ENCODE measurements around the gene RBM17. TPM values are rescaled to one million over a fixed set of nuclear protein-coding genes. Genes with fewer than 3 reads are reported as not detected.

The RBM17 gene
- total and polyA plus RNA-seq, 2 of the 13 experiments (the other 11 are each of a cell fraction or from before 2014, with no cell fraction given) = 30.7 to 77.5 TPM

DNA sequence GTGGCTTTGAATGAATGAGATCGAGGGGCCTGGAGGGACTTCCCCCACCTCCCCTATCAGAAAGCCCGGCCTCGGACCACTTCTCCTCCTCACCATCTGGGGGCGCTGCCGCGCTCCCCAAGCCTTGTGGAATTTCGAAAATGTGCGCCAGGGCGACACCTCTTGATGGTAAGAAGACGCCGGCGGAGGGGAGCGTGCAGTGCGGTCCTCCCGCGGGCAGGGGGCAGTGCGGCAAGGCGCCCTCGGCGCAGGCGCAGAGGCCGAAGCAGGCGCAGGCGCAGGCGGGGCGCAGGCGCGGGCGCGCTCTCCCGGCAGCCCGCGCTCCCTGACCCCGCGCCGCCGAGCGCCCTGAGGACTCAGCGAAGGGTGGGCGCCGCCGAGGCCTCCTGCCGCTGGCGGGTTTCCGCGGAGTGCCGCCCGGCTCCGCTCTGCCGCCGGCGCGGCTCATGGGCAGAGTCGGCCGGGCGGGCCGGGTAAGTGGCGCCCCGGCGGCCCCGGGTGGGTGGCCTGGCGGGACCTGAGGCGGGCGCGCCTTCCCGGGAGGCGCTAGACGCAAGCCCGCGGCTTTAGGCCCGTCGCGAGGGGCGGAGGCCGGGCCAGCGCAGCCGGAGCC is at the start of gene RBM17 (continued):
- TF ChIP-seq, protein P1, sequence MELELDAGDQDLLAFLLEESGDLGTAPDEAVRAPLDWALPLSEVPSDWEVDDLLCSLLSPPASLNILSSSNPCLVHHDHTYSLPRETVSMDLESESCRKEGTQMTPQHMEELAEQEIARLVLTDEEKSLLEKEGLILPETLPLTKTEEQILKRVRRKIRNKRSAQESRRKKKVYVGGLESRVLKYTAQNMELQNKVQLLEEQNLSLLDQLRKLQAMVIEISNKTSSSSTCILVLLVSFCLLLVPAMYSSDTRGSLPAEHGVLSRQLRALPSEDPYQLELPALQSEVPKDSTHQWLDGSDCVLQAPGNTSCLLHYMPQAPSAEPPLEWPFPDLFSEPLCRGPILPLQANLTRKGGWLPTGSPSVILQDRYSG (CRISPR knock-in tag; IDR thresholded peaks at IDR 0.05) = peak; percentile 78; the same call in 1 of the 2 replicates
- peak; percentile 22; the same call in 1 of the 2 replicates for TF ChIP-seq MLX (CRISPR knock-in tag; IDR thresholded peaks at IDR 0.05)
- 0 out of 2 replicates have a peak, but pooled peaks have one; percentile 60 for TF ChIP-seq SP140L (CRISPR knock-in tag; IDR thresholded peaks at IDR 0.05; ENCODE audit: borderline replicate concordance)
- TF ChIP-seq TEF (CRISPR knock-in tag; IDR thresholded peaks at IDR 0.05) = 0 out of 2 replicates have a peak, but pooled peaks have one; percentile 41
- peak; percentile 13; the same call in 1 of the 2 replicates for TF ChIP-seq ARID4A (CRISPR knock-in tag; IDR thresholded peaks at IDR 0.05; ENCODE audit: borderline replicate concordance)
- peak; percentile 35; the same call in 1 of the 3 replicates for TF ChIP-seq MXI1 (IDR thresholded peaks at IDR 0.05; ENCODE audit: borderline replicate concordance, low read depth, low read length)
- peak; percentile 65 to 66; a peak in 2 of 4 replicates for TF ChIP-seq POLR2A (IDR thresholded peaks at IDR 0.05; ENCODE audit: insufficient read depth in 1 of 2, low read depth in 2 of 2, low read length in 2 of 2)
- TF ChIP-seq JARID2 (CRISPR knock-in tag; IDR thresholded peaks at IDR 0.05; ENCODE audit: insufficient replicate concordance) = peak; percentile 41
- TF ChIP-seq, protein P2, sequence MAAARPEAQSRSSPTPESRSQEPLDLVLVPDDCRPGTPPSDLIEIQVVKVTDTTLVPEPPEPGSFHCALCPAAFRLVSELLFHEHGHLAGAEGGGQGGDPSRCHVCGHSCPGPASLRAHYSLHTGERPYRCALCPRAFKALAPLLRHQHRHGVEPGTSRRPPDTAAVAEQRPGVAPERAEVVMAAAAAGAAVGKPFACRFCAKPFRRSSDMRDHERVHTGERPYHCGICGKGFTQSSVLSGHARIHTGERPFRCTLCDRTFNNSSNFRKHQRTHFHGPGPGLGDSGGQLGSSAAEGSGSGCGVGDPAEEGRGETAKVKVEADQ (CRISPR knock-in tag; IDR thresholded peaks at IDR 0.05; ENCODE audit: borderline replicate concordance) = peak; percentile 76; the same call in 1 of the 2 replicates
- peak; percentile 75 for TF ChIP-seq ZNF331 (CRISPR knock-in tag; IDR thresholded peaks at IDR 0.05)
- TF ChIP-seq GLMP (CRISPR knock-in tag; IDR thresholded peaks at IDR 0.05; ENCODE audit: borderline replicate concordance) = no peak
- 0 out of 2 replicates have a peak, but pooled peaks have one; percentile 42 for TF ChIP-seq ZNF557 (CRISPR knock-in tag; IDR thresholded peaks at IDR 0.05)
- TF ChIP-seq ZBTB49 (CRISPR knock-in tag; IDR thresholded peaks at IDR 0.05; ENCODE audit: borderline replicate concordance) = no peak
- TF ChIP-seq, protein P3, sequence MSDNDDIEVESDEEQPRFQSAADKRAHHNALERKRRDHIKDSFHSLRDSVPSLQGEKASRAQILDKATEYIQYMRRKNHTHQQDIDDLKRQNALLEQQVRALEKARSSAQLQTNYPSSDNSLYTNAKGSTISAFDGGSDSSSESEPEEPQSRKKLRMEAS (IDR thresholded peaks at IDR 0.05) = peak; percentile 73
- TF ChIP-seq FOSL2 (CRISPR knock-in tag; IDR thresholded peaks at IDR 0.05) = peak; percentile 72

Data from HepG2 (cell line).